NOMO-1 (cell line): ENCODE measurements around the gene ZC3H7B.

Experiments
- DNase-seq, 2 experiments: peaks; one replicate each; lab custom pipeline; 2025; ENCODE audit not compliant: unreplicated experiment in 2 of 2; lab: John Stamatoyannopoulos, UW

The ZC3H7B gene

GRCh38 chr22:41350087-41350486 is 48.8 kb downstream of the ZC3H7B start:
- no peak for DNase-seq

GRCh38 chr22:41351011-41351410 is 49.7 kb downstream of the ZC3H7B start:
- no peak for DNase-seq

GRCh38 chr22:41352058-41352457 is 50.7 kb downstream of the ZC3H7B start:
- DNase-seq = no peak

GRCh38 chr22:41353862-41354575 is 52.7 kb downstream of the ZC3H7B start:
- DNase-seq = no peak

- DNase-seq = no peak
These were observed 53.7 kb downstream of the ZC3H7B start for GRCh38 chr22:41354979-41355378.

- DNase-seq = no peak
These were observed 54.6 kb downstream of the ZC3H7B start for GRCh38 chr22:41355895-41356294.

GRCh38 chr22:41356430-41357028 is 55.2 kb downstream of the ZC3H7B start:
- no peak for DNase-seq

- no peak for DNase-seq
These were observed 55.9 kb downstream of the ZC3H7B start for GRCh38 chr22:41357191-41357590.

GRCh38 chr22:41358927-41359326 is 57.6 kb downstream of the ZC3H7B start:
- no peak for DNase-seq

GRCh38 chr22:41359376-41359775 is 58.1 kb downstream of the ZC3H7B start:
- DNase-seq = no peak

- no peak for DNase-seq
These were observed 58.8 kb downstream of the ZC3H7B start for GRCh38 chr22:41360126-41360525.

- no peak for DNase-seq
These were observed 60.5 kb downstream of the ZC3H7B start for GRCh38 chr22:41361716-41362310.

GRCh38 chr22:41362615-41363014 is 61.3 kb downstream of the ZC3H7B start:
- DNase-seq = no peak

- no peak for DNase-seq
These were observed 62.9 kb downstream of the ZC3H7B start for GRCh38 chr22:41364233-41364632.

GRCh38 chr22:41364955-41365354 is 63.6 kb downstream of the ZC3H7B start:
- no peak for DNase-seq

- DNase-seq = no peak
These were observed 64.1 kb downstream of the ZC3H7B start for GRCh38 chr22:41365425-41365824.

GRCh38 chr22:41366323-41367029 is 65.2 kb downstream of the ZC3H7B start:
- DNase-seq = no peak

GRCh38 chr22:41367039-41367679 is 65.8 kb downstream of the ZC3H7B start:
- peak; percentile 64 to 74 for DNase-seq

- no peak for DNase-seq
These were observed 66.6 kb downstream of the ZC3H7B start for GRCh38 chr22:41367680-41368542.
